HG03196 (cell line): ENCODE data around the gene ATE1.

ENCODE experiments used
- ATAC-seq: cut with Tn5 transposase; IDR thresholded peaks from one replicate; pipeline ENCODE4 v1.9.1; 2021; ENCODE audit not compliant: unreplicated experiment

ATE1 gene

DNA sequence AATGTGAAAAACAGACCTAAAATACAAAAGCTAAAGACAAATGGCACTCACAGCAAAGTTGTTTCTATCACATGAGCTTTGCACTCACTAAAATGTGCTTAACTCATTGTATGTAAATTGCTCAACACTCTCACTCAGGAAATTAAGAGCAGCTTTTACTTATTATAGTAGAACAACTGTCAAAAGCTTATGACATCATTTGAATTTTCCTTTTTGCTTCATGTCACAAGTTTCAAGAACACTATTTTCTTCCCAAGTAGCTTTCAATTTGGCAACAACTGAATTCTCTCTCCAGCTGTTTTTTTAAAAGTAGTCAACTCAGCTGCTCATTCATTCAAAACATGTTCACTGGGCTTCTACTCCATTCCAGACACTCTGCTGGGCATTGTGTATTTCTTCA, 46.9 kb downstream of the ATE1 start:
- ATAC-seq = no peak

DNA sequence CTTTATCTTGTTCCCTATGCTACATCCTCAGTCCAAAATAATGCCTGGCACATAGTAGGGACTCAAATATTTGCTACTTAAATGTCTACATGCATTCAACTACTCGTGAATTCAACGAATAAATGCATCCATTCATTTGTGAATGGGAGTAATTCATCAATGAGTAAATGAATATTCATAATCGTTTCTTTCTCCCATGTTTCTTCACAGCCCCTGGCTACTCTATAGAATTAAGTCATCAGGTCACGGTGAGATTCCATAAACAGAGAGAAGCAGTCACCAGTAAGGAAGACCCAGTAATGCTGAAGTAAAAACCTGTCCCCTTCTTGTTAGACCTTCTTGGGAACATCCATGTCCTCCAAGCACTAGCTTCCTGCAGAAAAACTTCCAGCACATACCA, 48.4 kb downstream of the ATE1 start:
- no peak for ATAC-seq

DNA sequence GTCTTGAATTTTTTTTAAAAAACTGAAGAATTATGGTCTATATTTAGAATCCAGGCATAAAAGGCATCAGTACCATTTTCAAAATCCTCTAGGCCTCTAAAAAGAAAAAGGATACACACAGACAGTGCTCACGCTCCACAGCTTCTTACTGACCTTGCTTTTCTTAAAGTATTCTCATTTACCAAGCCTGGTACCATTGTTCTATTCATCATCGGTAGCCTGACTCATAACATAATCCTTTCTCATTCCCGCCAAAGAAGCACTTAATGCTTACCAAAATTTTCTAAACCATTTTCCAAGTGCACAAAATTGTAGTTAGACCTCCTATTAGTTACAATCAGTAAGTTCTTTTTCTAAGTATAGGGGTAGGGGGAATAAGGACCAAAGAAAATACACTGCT, 54.6 kb downstream of the ATE1 start:
- no peak for ATAC-seq

DNA sequence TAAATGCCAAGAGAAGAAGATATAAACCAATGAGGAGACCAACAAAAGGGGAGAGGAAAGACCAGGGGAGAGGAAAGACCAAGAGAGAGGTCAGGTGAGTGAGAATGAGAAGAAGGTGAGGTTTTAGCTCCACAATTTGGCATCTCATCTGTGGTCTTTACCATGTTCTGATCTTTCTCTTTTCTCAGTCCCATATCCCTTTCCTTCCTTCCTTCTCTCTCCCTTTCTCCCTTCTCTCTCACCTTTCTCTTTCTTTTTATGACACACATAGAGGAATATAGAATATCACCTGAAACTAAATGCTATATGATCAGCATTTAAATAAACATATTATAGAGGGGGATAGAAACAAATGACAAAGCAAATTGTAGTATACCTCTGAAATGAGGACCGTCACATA, 57.4 kb downstream of the ATE1 start:
- no peak for ATAC-seq

DNA sequence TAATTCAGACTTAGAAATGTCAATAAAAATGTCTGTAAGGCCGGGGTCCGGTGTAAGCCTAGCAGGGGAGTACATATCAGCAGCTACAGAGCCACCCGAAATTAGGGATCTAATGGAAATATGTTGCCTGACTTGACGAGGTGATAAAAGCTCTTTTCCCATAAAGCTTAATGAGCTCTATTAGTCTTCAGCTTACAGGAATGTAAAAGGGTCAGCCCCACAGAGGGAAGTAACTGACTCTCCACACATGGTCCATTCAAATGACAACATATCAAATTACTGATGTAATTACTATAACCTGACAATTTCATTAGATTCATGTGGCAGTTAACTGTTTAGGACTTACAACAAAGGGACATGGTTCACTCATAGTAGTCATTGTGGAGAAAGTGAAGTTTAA, 62.3 kb downstream of the ATE1 start:
- no peak for ATAC-seq

DNA sequence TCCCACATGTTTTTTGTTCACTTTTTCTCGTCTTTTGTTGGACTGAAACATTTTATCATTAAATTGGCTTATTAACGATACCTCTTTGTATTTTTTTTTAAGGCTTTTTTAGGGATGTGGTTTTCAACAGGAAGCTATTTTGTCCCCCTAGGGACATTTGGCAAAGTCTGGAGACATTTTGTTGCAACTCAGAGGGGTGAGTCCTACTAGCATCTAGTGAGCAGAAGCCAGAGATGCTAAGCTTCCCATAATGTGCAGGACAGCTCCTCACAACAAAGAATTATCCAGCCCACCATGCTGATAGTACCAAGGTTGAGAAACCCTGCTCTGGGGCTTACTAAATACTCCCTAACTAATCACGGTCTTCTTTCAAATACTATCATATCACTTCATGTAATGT, 63.2 kb downstream of the ATE1 start:
- no peak for ATAC-seq

DNA sequence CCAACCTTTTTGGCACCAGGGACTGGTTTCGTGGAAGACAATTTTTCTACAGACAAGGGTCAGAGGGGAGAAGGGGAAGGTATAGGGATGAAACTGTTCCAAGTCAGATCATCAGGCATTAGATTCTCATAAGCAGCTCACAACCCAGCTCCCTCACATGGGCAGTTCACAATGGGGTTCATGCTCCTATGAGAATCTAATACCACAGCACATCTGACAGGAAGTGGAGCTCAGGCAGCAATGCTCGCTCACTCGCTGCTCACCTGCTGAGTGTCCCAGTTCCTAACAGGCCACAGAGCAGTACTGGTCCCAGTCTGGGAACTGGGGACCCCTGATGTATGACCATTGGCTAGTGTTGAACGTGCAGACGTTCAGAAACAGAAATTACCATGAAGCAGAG, 63.7 kb downstream of the ATE1 start:
- ATAC-seq = no peak

DNA sequence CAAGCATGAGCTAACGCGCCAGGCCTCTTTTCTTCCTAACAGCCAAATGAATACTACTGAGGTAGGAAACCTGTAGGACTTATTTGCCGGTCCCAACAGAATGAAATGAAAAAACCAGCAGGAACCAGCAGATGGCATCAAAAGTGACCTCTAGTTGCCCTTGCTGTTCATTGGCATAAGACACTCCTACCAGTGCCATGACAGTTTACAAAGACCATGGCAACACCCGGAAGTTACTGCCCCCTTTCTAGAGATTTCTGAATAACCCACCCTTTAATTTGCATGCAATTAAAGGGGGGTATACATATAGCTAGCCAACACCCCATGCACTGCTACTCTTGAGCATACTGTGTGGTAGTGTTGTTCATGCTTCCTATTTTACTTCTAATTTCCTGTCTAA, 65.2 kb downstream of the ATE1 start:
- ATAC-seq = no peak

DNA sequence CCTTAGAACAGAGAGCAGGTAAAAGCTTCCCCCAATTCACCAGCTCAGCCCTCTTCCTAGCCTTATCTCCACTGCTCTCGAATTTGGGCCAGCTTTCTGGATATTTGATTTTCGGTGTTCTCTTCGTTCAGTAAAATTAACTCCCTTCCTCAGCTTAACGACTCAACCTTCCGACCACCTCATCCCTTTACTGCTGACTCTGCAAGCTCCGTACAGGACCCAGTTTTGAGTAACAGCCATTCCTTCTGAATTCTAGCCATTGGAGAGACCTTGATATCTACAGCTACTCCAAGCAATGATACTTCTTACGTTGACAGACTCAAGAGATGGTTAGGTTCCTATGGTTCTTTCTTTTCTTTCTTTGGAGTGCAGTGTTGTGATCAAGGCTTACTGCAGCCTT, 65.8 kb downstream of the ATE1 start:
- ATAC-seq = no peak

DNA sequence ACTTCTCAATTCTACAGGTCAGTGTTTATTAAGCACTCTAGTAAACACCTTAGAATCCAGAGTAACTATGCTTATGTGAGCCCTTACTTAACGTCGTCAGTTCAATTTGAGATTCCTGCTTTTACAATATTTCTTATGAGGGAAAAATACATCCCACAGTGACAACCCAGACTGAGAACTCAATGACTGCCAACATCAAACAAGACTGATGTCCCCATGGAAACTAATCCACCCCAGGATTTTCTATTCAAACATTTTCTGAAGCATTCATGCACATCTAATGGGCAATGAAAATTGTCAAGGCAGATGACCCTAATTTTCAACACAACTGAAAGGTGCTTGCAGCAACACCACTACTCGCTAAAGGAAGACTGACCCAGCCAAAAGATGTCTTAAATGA, 67.0 kb downstream of the ATE1 start:
- no peak for ATAC-seq

DNA sequence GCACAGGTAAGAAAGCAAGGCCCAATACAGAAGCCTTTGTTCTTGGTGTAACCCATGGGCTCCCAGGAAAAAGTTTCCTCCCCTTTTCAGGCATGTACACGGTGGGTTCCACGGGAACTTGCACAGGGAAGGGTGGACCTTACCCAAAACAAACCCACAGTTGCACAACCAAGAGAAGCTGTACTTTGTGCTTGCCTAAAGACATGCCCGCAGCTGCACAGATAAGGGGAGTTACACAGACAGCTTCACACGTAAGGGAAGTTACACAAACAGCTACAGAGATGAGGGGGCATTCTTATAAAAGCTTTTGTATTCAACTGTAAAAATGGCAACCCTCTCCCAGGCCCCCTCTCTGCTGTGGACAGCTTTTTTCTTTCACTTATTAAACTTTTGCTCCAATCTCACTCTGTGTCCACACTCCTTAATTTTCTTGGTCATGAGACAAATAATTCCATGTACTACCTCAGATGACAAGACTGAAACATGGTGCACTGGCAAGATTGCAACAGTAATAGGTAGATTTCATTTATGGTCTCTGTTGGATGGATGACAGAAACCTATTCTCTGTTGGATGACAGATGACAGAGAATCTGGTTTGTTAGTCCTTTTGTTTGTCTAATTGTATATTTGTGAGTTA, 72.9 kb downstream of the ATE1 start:
- no peak for ATAC-seq

DNA sequence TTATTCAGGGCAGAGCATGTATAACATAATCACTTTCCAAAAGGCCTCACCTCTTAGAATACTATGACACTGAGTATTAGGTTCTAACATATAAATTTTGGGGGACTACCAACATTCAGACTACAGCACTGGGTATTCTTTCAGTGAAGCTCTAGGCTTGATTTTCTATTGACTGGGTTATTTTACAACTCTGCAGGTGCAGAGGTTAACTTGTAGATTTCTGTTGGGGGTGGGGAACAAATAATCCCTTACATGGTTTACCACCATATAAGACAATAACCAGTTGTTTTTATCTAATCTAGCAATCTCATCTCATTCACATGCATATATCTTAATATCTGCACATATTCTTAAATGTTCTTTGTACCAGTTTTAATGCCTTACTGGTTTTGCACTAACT, 73.9 kb downstream of the ATE1 start:
- ATAC-seq = no peak

DNA sequence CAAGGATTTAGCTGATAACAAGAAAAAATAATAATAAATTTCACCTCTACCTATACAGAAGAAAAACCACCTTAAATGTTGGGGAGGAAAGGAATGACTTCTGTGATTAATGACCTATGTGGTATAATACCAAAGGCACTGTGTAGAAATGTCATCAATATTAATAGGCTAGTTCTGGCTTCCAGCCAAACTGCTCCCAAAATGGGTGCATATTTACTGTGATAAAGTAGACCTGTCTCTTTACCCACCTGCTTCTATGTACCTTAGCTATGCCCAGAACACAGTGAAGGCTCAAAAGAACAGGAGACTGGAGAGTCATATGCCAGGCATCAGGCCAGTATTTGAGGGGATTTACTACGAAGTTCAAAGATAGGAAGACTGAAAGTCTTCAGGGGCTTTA, 76.0 kb downstream of the ATE1 start:
- no peak for ATAC-seq

DNA sequence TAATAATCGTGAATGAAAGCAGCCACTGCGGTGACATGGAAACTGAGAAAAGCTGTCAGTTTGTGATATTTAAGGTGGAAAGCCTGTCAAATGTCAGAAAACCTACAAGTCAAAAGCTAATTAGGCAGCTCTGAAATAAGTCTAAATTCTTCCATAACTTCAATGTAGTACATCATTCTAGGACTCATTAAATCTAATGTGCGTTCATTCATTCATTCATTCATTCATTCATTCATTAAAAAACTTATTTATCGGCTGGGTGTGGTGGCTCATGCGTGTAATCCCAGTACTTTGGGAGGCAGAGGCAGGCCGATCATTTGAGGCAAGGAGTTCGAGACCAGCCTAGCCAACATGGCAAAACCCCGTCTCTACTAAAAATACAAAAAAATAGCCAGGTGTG, 79.7 kb downstream of the ATE1 start:
- ATAC-seq = no peak

DNA sequence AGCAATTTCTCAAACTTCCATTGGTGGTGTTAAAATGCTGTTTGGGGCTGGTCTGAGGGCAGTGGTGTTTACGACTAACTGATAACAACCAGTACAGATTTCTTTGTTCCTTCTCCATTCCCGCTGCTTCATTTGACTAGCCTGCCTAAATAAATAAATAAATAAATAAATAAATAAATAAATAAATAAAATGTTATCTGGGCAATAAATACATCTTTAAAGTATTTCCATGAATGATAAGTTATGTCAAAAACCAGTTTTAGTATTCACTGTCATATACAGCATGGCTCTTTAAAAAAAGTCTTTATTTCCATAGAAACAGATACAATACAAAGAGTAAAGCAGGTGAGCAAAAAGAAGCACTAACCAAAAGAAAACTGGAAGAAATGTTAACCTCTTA, 81.3 kb downstream of the ATE1 start:
- ATAC-seq = no peak

DNA sequence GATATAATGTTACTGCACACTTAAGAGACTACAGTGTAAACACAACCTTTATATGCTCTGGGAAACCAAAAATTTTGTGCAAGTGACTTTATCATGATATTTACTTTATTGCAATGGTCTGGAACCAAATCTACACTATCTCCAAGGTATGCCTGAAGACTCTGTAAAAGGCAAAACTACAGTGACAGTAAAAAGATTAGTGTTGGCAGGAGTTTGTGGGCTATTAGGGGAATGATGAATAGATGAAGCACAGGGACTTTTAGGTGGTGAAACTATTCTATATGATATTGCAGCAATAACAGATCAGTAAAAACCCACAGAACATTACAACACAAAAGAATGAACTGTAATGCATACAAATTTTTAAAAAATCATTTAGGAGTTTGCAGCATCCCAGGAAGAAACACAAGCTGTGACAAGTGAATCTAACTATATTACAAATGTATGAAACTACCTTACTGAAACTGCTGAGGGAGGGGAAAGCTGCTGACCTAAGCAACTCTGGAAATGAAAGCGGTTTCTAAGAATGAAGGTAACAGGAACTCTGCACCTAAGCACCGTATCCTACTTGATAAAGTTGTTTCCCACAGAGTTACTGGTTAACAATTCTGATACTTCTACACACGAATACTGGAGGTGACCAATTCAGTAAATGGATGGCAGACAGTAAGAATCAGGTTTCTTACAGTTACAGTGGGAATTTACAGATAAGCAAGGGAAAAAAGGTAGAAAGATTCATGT, 82.6 kb downstream of the ATE1 start:
- ATAC-seq = peak; percentile 95

DNA sequence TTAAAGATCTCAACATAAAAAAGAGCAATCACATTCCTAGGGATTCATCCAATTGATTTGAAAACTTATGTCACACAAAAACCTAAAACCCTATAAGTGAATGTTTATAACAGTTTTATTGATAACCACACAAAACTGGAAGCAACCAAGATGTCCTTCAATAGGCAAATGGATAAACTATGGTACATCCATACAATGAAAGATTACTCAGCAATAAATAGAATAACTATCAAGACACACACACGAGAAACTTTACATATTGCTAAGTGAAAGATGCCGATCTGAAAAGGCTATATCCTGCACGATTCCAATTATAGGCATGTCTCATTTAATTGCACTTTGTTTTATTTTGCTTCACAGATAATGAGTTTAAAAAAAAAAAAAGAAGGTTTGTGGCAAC, 83.3 kb downstream of the ATE1 start:
- ATAC-seq = no peak

DNA sequence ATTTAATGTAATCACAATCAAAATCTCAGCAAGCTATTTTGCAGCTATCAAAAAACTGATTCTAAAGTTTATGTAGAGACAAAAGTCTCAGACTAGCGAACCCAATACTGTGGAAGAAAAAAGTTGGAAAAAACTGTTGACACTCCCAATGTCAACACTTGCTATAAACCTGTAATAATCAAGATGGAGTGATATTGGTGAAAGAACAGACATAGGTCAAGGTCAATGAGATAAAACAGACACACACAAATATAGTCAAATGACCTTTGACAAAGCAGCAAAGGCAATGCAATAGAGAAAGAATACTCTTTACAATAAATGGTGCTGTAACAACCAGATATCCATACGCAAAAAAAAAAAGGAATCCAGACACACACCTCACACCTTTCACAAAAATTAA, 84.5 kb downstream of the ATE1 start:
- ATAC-seq = no peak

DNA sequence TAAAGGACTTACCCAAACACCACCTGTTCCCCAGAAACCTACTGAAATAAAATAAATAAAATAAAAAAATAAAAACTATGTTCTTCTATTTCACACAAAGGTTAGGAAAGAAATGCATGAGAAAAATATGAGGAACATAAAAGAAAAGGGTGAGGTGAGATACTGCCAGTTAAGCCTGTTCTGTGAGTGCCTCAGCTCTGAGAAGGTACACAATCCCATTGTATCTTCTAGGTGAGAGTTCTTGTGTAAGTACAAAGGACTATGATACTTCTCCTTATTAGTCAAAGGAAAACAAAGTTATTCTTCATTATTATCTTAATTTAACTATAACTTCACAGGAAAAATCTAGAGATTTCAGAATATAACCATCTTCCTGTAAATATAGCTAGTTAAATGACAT, 86.0 kb downstream of the ATE1 start:
- ATAC-seq = no peak

DNA sequence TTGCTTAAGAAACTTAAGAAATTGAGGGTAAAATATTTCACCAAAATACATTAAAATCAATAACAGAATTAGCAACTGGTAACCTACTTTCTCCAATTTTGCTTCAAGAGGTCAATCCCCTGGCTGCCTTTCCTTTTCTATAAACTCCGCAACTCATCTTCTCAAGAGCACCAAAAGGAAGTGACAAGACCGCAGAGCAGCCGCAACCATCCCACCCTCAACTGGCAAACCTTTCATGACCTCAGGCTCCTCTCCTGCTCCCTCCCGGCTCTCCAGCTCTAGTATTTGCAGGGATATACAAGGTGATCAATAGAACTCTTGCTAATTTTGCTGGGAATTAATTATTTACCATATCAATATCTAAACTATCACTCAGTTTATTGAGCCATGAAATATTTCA, 88.9 kb downstream of the ATE1 start:
- ATAC-seq = no peak

DNA sequence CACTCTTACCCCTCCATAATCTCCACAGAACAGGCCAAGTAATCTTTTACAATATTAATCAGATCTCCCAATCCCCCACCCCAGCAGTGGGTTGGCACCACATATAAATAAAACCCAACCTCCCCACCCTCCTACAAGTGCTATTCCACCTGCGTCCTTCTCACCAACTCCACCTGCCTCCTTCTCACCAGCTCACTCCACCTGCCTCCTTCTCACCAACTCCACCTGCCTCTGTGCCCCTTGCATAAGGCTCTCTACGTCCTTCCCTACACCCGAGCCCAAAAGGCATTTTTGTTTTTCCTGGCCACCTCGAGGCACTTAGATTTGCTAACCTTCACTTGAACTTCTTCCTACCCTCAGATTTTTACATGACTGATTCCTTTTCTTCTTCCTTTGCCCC, 89.7 kb downstream of the ATE1 start:
- no peak for ATAC-seq

DNA sequence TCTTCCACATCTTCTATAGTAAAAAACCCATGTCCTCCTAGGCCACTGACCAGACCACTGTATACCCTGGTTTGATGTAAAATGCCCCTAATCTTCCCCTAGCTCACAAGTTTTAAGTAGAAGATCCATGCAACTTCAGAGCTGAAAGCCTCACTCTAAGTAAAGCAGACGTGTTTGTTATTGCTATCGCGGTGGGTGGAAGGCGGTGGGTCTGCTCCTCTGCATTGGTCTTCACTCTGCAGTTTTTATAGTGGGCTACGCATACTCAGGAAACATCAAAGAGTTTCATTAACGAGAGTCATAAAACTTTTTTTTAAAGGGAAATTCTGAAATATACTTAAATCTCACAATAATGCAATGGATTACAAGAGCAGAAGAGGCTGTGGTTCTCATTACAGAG, 91.7 kb downstream of the ATE1 start:
- ATAC-seq = no peak

DNA sequence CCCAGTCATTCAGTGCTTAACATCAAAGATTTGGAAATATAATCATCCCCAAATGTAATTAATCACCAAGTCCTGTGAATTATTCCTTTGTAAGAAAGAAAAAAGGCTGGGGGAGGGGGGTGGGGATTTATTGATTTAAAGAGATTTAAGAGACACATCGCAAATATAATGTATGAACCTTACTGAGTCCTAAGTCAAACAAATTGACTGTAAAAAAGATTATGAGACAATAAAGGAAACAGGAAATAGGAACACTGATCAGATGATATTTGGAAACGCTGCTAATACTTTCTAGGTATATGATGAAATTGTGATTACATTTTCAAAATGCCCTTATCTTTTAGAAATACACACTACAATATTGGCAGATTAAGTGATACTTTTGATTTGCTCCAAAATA, 92.5 kb downstream of the ATE1 start:
- ATAC-seq = no peak
